Measurements from ENCODE around the gene METTL23.

DNA sequence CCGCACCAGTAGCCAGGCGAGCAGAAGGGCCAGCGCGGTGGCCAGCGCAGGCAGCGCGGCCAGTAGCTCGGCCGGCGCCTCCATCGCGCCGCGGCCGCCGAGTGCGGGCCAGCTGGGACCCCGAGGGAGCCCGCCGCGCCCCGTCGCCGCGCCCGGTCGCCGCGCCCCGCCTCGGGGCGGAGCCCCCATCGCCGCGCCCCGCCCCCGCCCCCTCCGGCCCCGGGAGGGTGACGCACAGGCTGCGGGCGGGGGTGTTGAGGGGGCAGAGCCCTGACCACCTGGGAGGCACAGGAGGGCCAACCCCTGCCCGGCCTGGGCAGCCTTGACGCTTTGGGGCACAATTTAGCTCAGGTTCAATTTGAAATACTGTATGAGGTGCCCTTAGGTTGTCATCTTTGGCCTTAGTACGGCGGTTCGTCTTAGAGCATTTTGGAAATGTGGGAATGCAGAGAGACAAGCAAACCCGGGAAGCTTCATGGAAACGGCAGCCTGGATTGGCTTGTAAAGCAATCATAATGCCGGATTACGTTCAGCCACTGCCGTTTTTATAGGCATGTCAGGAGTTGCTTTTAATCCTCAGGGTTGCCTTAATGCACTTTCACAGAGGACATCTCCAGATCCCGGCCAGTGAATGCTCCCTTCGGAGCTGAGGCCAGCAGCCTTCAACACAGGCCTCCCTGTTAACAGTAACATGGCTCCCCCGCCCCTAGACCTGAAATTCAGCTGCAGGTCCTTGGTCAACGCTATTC lies 15.6 kb upstream of the METTL23 start, which contains the start of gene MXRA7:
- TF ChIP-seq POLR2AphosphoS5 (IDR thresholded peaks at IDR 0.05; ENCODE audit: low read depth, low read length), result no peak
- TF ChIP-seq REST (IDR thresholded peaks at IDR 0.05; ENCODE audit: insufficient read depth in 1 of 2, low read depth in 2 of 2, low read length in 2 of 2), result no peak

Measured in PFSK-1 (cell line).